Adrenal gland (tissue), 5 donors: ENCODE data around the gene FBXW8.

Experiments
- POLR2A ChIP-seq, 2 donors: fragments of 450-650 bp; IDR thresholded peaks; one replicate each; pipeline ENCODE4 v1.6.1; 2017; ENCODE audit warnings: antibody characterized with exemption in 2 of 2, mild to moderate bottlenecking in 2 of 2, moderate library complexity in 1 of 2
- TF ChIP-seq, protein P1 (sequence below), 6 experiments: fragments of 450-650 bp in 4 of 6; fragments of 200-600 bp in 2 of 6; sonication (generic) in 1 of 6; IDR thresholded peaks; 1 replicate in 5 of 6; 2 replicates in 1 of 6; pipeline versions ENCODE4 v1.5.1 to v1.8.0; 2016 to 2021; ENCODE audit warnings: antibody characterized with exemption in 6 of 6, mild to moderate bottlenecking in 2 of 6, moderate library complexity in 1 of 6
- donor health status: DM: no; HTN: no; CAD: no.

DNA sequence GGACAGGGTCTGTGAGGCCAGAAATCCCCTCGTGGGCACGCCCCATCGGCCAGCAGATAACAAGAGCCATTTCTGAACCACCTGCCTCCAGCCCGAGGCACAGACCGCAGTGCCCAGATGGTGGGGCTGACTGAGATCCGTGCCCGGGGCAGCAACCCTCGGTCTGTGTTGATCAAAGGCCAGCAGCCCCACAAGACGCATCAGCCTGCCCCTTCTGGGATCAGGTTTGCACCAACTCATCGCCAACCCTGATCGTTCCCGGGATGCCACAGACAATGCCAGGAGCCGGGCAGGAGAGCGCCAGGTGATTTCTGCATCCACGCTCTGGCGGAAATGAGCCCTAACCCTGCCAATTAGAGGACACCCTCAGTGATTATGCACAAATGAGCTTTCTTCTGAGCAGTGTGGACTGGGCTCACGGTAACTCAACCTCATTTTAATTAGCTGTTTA lies 124.0 kb downstream of the FBXW8 start:
- TF ChIP-seq, protein P1, sequence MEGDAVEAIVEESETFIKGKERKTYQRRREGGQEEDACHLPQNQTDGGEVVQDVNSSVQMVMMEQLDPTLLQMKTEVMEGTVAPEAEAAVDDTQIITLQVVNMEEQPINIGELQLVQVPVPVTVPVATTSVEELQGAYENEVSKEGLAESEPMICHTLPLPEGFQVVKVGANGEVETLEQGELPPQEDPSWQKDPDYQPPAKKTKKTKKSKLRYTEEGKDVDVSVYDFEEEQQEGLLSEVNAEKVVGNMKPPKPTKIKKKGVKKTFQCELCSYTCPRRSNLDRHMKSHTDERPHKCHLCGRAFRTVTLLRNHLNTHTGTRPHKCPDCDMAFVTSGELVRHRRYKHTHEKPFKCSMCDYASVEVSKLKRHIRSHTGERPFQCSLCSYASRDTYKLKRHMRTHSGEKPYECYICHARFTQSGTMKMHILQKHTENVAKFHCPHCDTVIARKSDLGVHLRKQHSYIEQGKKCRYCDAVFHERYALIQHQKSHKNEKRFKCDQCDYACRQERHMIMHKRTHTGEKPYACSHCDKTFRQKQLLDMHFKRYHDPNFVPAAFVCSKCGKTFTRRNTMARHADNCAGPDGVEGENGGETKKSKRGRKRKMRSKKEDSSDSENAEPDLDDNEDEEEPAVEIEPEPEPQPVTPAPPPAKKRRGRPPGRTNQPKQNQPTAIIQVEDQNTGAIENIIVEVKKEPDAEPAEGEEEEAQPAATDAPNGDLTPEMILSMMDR (IDR thresholded peaks at IDR 0.05): no peak
- TF ChIP-seq POLR2A (IDR thresholded peaks at IDR 0.05): no peak
